Jurkat, Clone E6-1 (cell line): ENCODE measurements around the gene EXOC6.
A peak's percentile ranks its signal among the peaks of the same experiment; 100 is the strongest.
"Not testable (repeated sequence)": the region's sequence is repeated elsewhere in the genome, so short reads cannot be mapped to it uniquely, and the experiment has no call there.

Experiments used
- DNase-seq: peaks from one replicate; pipeline ENCODE4 v3.0.0-alpha.2; 2011; ENCODE audit warnings: low read depth, low spot score
- H3K4me3 ChIP-seq: 2 replicates; pipeline ENCODE4 v1.5.1; 2011; ENCODE audit warnings: mild to moderate bottlenecking, low read length, control low read depth, moderate library complexity

Gene EXOC6

DNA sequence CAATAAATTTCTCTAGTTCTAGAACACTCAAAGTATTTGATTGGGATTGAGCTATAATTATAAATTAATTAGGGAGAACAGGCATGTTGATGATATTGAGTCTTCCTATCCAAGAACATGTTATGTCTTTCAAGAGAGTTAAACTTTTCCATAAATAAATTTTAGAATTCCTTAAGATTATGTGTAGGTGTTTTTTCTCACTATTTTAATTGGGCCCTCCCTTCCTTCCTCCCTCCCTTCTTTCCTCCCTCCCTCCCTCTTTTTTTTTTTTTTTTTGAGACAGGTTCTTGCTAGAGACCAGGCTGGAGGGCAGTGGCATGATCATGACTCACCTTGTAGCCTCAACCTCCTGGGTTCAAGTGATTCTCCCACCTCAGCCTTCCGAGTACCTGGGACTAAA, 20.2 kb downstream of the EXOC6 start:
- DNase-seq, result no peak
- no peak overlapping the region for H3K4me3 ChIP-seq

DNA sequence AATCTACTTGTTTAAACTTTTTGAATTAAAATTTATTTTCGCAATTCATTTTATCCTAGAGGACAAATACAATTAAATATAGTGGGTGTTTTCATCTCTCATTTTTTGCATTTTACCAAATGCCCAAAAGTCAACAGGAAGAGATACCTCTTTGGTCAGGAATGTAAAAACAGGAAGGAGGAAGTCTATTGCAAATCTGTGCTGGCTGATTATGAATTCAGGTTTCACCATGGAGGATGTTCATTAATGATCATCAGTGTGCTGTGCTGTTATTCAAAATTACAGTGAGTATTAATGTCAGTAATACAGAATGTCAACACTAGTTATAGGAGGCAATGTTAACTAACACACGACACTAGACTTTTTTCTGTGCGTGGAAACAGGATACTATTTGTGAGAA, 24.7 kb downstream of the EXOC6 start:
- H3K4me3 ChIP-seq, result no peak overlapping the region
- no peak for DNase-seq

GRCh38 chr10:92876509-92877036, 28.3 kb downstream of the EXOC6 start:
- no peak overlapping the region for H3K4me3 ChIP-seq
- no peak for DNase-seq

DNA sequence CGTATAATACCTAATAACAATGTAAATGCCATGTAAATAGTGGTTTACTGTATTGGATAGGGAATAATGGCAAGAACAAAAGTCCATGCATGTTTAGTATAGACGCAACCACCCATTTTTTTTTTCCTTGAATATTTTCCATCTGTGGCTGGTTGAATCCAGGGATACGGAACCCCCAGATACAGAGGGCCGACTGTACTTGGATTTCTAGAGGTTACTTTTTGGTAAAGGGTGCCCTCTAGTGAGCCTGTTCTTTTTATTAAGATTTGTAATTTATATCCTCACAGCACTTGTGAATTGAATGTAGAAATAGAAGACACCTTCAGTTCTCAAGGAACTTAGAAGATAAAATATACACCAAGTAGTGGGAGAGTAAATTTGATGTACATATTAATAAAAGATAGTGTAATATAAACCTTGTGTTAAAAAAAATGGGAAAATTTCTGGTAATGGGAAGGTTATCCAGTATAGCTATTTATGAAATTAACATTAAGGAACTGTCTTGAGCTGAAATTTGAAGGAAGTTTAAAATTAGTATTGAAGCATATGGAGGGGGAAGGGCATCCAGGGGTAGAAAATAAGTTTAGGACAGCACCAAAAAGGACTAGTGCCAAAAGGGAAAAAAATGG, 32.0 kb downstream of the EXOC6 start:
- peak; percentile 24 for DNase-seq
- H3K4me3 ChIP-seq, result no peak overlapping the region

- no peak for DNase-seq
- no peak overlapping the region for H3K4me3 ChIP-seq
Observed at GRCh38 chr10:92880917-92881316, 32.6 kb downstream of the EXOC6 start.

DNA sequence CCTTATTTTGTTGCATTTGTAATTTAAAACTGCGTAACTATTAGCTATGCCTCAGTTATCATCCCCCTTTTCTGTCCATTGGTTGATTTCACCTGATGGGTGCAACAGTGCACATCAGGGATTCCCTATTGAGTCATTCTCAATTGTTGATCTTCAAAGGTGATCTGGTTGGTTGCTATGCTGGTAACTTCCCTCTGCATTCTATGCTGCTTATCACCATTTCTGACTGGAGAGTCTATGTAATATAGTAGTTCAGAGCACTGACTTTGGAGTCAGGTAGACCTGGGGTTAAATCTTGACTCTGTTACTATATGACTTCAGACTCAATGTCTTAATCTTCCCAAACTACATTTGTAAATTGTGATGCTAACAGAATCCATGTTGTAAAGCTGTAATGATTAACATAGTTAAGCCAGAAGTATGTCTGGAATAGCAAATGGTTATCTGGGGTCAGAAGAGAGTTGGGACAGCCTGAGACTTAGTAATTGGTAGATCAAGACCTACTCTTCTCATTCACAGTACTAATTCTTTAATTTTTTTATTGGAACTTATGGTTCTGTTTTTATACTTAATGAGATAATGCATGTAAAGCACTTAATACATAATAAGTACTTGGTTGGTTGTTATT, 38.1 kb downstream of the EXOC6 start:
- DNase-seq, result no peak
- H3K4me3 ChIP-seq, result no peak overlapping the region

DNA sequence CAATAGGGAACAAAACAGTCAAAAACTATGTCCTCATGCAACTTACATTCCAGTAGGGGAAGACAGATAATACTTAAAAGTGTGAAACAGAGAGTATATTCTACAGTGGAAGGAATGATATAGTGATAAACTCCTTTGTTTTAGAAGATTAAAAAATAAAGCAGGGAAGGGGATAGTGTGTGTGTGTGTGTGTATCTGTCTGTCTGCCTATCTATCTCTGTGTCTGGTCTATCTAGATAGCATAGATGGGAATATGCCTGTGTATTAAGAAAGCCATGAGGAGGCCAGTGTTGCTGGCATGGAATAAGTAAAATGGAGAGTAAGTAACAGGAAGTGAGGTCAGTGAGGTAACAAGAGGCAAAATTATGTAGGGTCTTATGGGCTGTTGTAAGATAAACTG, 42.2 kb downstream of the EXOC6 start:
- no peak for DNase-seq
- no peak overlapping the region for H3K4me3 ChIP-seq

DNA sequence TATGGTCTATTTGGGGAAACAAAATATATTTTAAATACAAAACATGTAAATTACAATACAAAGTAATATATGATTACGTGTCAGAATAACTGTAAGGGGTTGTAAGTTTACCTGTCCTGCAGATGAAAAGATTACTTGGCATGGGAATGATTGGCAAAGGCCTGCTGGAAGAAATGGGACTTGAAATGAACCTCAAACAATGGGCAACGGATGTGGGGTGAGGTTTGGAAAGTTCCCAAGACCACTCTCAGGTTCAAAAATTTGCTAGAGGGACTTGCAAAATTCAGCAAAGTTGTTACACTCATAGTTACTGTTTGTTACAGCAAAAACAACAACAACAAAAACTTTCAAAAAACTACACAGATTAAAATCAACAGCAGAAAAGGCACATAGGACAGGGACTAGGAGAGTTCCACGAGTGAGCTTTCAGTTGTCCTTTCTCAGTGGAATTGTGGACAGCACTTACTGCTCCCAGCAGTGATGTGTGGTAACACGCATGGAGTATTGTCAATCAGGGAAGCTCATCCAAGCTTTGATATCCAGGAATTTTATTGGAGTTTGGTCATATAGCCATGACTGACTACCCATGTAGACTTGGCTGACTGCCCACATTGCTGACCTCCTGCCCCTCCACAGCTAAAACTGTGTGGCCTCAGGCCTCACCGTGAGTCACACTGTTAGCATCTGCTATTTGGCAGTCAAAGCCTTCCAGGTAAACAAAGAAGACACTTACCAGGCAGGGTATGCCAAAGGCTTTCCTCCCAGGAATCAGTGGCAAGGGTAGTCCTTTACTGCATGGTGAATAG, 43.8 kb downstream of the EXOC6 start:
- DNase-seq, result no peak
- no peak overlapping the region for H3K4me3 ChIP-seq

GRCh38 chr10:92892691-92893054, 44.4 kb downstream of the EXOC6 start:
- H3K4me3 ChIP-seq, result no peak overlapping the region

GRCh38 chr10:92894081-92894655, 45.8 kb downstream of the EXOC6 start:
- no peak for DNase-seq
- H3K4me3 ChIP-seq, result no peak overlapping the region

More at GRCh38 chr10:92892691-92893054, 44.4 kb downstream of the EXOC6 start:
- no peak for DNase-seq

DNA sequence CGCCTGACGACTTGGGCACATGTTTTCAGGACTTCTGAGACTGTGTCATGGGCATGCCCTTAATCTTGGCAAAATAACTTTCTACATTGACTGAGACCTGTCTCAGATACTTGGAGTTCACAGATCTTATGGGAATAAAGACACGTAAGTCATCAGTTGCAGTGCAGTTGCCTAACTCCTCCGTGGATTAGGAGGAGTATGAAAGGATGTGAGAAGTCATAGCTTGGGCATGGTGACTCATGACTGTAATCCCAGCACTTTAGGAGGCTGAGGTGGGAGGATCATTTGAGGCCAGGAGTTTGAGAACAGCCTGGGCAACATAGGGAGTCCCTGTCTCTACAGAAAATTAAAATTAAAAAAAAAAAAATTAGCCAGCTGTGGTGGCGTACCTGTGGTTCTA, 49.6 kb downstream of the EXOC6 start:
- H3K4me3 ChIP-seq, result no peak overlapping the region
- DNase-seq, result no peak

GRCh38 chr10:92901819-92902251, 53.5 kb downstream of the EXOC6 start:
- H3K4me3 ChIP-seq, result no peak overlapping the region
- peak; percentile 90 for DNase-seq

DNA sequence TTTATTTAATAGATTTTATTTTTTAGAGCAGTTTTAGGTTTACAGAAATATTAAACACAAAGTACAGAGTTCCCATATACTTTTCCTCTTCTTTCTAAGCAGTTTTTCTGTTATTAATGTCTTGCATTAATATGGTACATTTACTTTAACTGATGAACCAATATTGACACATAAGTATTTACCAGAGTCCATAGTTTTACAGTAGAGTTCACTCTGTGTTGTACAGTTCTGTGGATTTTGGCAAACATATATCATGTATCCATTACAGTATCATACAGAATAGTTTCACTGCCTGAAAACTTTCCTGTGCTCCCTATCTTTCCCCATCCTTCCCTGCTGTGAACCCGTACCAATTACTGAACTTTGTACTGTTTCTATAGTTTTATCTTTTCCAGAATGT, 55.3 kb downstream of the EXOC6 start:
- no peak for DNase-seq
- no peak overlapping the region for H3K4me3 ChIP-seq

DNA sequence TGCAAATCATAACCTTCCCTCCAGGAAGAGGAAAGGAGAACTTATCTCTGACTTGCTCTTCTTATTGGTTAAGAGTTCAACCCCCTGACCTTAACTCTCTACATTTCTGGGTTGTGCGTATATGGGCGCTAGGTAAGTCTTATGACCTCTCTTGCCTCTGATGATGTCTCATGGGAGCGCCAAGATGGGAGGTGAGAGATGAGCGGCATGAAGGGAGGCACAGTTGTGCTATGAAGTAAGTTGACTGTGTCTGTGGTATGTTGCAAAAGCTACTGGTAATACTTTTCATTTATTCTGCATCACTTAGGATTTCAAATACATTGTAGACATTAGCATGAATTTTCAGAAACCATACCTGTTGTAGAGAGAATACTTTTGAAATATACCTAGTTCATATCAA, 59.0 kb downstream of the EXOC6 start:
- DNase-seq, result no peak
- no peak overlapping the region for H3K4me3 ChIP-seq

DNA sequence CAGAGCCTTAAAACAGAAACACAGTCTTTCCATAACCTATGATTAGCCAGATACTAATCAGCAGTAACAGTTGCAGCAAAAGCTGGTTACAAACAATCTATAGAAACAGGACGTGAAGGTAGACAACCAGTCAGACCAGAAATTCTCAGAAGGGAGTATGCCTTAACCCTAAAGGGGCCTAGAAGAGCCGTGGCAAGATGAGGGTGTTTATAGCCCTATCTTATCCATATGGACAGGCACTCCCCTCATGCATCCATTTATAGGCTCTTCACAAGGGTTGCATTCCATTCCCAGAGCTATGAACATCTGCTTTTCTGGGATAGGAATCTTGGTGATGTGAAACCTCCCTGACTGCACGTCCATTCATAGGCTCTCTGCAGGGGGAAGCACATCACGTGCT, 64.3 kb downstream of the EXOC6 start:
- H3K4me3 ChIP-seq, DNase-seq: not testable (repeated sequence)

- no peak overlapping the region for H3K4me3 ChIP-seq
- DNase-seq, result no peak
Observed at GRCh38 chr10:92913973-92914372, 65.7 kb downstream of the EXOC6 start.

- DNase-seq, result peak; percentile 47
- no peak overlapping the region for H3K4me3 ChIP-seq
Observed at GRCh38 chr10:92914478-92915325, 66.4 kb downstream of the EXOC6 start.

GRCh38 chr10:92915892-92916291, 67.6 kb downstream of the EXOC6 start:
- no peak for DNase-seq
- no peak overlapping the region for H3K4me3 ChIP-seq

- no peak for DNase-seq
- no peak overlapping the region for H3K4me3 ChIP-seq
Observed at GRCh38 chr10:92916433-92916832, 68.1 kb downstream of the EXOC6 start.
